LoVo (cell line): ENCODE results near the gene FOXJ1.

Source experiments
- DNase-seq: peaks from one replicate; pipeline ENCODE4 v3.0.0-alpha.2; 2016; ENCODE audit warnings: low spot score

Gene FOXJ1

DNA sequence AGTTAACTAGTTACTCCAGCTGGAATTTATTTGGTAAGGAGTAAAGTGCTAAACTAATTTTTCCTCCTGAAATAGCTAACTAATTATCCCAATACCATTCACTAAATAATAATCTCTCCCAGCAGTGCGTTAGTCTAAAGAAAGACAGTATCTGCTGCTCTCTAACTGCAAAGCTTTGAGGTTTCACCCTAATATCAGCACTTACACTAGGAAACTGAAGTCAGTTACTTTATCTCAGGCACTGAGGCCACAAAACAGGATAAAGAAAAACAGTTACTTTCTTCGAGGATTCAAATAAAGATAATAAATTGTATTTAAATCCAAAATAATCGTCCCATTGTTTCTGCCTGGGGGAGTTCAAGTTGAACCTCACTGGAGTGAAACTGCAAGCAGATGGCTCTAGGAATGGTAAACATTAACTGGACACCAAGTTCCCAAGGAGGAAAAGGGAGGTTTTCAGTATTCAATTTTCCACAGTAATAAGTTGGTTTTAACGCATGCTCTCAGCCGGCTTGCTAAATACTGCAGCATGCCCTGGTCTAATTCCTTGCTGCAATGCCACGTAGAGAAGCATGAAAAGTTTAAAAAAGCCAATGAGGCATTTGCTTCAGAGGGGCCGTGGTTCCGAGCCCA is 20.0 kb upstream of the FOXJ1 start:
- no peak for DNase-seq

DNA sequence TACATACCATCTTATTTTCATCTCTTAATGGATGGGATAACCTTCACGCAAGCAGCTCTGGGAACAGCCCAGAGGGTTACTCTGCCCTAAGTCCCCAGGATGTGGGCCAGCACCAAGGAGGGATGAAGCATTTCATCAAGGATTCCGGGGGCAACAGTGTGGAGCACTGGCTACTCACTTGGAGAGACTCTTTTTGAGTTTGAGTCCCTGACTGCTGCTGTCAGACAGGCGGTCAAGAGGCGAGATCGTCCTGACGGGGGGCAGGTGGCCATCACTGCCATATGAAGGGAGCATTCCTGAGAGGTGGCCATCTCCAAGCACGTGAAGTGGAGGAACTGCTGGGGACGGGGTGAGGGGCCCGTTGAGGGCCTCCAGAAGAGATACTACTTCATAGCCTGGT is 18.1 kb upstream of the FOXJ1 start:
- no peak for DNase-seq

DNA sequence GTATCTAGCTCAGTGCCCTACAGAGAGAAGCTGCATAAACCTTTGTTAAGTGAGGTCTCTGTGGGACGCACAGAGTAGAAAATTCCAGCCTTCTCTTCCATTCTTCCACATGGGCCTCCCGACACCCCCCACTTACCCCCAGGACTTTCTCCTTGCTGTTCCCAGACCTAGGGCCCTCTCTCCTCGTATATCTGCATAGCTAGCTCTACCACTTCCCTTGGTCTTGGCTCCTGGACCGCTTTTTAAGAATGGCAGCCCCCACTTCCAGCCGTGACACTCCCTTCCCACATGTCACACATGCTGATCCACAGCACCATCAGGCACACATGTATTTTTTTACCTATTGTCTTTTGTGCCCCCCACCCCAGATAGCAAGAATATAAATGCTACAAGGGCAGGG is 16.7 kb upstream of the FOXJ1 start:
- DNase-seq, result no peak

DNA sequence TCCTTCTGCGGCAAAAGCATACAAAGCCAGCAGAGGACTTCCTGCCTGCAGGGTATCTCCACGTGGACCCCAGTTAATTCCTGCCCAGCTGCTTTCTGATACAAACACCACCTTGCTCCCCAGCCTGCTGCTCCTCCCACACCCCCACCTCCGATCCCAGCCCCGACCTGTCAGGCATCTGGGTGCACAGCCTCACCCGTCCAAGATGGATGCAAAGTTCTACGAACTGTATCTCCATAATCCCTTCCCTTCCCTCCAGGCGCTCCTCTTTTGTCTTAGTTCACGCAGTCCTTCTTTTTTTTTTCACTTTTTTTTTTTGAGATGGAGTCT is 15.6 kb upstream of the FOXJ1 start:
- DNase-seq, result no peak

DNA sequence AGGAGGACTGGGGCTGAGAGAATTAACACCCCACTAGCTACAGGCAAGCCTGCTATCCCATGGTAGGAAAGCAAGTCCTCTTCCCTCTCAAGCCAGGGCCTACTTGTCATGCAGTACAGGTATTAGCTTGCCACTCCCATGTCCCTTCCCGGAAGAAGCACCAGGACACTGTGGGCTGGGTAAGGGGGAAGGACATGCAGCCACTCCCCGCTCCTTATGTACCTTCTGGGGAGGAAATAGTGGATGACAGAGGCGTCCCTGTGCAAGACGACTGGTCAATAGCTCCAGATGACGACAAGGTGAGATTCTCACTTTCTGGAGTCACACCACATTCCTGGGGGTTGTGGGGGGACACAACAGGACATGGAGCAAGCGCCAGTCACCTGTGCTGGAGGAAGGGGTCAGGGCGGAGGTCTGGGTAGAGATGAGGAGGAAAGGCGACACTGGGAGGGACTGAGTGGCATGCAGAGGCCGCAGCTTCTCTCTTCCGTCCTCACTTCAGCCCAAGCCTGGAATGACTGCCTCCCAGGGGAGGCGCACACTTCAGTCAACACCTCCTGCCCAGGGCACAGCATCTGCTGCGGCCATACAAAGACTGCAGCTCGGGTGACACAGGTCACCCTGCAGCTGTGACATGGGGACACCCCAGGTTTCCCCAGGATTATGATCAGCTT is 15.1 kb upstream of the FOXJ1 start:
- DNase-seq, result no peak

DNA sequence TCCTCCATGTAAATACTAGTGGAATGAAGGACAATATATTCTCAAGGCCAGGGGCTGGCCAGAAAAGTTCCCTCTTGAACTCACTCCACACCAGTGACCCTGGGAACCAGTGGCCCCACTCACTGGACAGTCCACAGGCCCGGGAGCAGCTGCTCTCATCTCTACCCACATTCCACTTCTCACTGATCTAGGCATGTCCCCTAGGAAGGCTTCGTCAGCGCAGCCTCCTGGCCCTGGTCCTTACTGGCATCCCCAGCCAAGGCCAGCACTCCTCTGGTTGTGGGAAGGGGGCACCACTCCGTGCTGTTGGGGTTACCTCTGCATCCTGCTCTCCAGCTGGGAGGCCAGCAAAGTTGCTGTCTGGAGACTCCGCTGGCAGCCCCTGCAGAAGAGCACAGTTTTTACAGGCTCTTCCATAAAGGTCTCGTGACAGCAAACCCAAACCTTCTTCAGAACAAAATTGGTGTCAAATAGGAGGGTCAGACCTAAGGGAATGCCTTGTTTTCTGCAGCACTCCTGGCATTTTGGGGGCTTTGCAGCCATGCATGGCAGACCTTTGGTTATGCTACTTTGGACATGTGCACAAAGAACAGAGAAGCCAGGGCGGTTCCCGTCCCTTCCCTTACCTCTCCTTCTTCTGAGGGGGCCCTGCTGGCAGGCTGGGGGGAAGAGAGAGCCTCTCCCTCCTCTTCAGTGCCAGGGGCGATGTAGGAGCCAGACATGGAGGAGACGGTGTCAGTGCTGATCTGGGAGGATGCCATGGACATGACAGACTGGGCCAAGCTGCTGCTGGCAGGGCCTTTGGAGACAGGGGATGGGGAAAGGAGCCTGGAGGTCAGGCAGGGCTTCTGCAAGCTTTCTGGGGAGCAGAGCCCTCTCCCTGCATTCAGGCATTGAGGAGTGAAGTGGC is 14.1 kb upstream of the FOXJ1 start:
- no peak for DNase-seq

DNA sequence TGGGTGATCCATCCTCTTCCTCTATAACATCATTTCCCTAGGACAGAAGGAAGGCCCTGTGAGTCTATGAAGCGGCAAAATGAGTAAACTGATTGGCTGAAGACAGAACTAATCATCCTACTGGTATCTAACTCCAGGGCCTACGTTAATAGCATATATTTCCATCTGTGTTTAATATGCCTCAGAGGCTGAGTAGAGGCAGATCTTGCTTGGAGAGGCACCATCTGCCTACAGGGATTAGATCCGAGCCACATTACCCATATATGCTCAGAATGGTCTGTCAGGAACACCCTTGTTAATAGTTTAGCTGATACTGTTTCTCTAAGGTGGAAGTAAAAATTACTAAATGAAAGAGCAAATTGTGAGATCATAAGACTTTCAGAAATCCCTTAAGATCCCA is 13.2 kb upstream of the FOXJ1 start:
- no peak for DNase-seq

DNA sequence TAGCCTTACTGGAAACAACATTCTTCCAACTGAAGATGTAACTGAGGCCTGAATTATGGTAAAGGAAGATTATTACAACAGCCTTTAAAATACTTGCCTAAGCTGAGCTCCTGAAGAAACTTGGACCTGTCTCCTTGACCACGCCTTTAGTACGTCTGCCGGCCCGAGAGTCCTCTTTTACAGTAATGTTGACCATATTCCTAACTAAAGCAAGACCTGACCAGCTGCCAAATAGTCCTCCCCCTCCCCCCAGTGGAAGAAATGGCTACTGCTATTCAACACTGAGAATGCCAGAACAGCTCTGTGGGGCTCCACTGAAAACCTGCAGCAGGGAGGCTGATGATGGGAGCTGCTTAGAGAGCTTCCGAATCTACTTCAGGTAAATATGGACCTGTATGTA is 12.6 kb upstream of the FOXJ1 start:
- no peak for DNase-seq

DNA sequence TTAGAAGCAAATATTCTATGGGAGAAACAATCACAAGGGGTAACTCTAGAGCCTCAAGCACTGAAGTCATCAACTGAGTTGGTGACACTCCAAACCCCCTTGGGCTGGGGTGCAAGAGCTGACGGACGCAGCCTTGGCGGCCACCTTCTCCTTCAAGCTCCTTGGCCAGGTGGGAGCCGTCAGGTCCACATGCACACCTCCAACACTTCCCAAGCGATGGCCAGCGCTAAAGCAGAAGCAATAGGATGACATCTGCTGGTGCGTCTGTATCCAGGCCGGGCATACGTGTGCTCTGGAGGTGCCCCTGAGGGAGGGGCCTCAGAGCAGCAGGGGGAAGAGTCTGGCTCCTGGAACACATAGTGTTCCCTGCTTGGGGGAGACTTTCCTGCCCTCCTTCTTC is 12.2 kb upstream of the FOXJ1 start:
- DNase-seq, result no peak

DNA sequence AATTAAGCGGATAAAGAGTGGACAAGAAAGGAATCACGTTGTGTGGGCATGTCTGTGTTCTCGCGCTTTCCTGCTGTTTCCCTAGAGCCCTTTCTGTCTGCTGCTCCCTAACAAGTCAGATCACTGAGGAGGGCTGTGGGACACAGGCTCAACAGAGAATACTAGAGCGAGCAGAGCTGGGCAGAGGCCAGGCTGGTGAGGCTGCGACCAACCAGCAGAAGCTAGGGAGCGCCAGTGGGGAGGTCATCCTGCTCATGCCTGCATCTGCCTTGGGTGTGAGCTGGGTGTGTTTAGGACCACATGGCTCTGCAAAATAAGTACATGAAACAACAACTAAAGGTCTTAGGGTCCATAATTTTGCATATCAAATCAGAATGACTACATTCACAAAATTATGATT is 11.5 kb upstream of the FOXJ1 start:
- DNase-seq, result no peak

DNA sequence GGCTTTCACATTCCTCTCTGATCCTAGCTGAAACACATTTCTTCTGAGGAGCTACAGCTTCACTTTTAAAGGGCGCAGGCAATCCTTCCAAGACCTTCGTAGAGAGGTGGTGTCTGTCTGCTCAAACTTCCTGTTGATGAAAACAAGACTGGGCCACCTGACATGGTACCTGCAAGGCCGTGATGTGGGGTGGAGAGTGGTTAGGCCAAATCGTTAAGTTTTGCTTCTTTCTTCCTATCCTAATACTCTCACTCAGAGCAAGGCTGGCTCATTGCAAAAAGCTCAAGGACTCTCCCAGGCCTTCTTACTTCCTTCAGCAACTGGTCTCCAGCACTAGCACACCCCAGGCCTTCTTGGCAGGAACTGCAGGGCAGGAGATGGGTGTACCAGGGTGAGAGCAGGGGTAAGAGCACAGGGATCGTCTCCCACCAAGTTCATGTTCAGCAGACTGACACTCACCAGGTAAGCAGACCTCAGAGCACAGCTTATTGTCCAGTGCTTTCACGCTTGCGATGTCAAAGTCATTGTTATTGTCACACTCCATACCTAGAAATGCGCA is 10.9 kb upstream of the FOXJ1 start:
- no peak for DNase-seq

DNA sequence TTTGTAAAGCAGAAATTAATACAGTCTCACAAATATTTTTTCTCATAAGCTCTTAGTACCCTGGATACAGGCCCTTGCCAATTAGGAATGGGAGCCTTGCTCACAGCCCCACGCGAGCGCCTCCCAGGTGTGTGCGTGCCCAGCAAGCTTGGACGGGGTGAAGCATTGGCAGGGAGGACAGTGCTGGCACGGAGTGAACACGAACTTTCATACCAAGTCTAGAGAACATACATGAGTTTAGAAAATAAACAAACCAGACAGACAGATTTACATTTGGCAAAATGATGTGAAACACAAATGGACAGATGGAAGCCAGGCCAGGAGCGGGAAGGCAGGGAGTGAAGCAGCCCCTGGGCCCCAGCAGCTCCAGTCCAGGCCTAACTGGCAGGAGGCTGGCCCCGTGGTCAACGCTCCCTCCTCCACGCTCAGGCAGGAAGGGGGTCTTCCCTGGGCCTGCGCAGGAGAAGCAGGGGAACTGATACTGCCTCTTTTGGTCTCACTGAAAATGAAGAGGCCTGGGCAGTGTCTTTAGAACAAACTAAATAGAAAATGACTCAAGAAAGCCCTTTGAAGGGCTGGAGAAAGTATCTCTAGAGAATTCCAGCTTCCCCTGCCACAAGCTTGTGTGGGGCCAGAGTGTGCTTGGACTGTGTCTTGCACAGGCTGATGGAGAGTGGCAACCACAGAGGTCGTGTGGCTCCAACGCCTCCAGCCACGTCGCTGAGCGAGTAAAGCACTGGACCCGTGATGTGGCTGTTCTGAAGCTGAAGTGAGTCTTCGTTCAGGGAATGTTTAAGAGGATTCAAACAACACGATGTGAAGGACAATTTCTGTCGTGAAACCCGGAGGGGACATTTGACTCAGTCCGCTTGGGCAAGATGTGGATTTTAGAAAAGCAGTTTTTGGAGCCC is 9.9 kb upstream of the FOXJ1 start:
- DNase-seq, result no peak

DNA sequence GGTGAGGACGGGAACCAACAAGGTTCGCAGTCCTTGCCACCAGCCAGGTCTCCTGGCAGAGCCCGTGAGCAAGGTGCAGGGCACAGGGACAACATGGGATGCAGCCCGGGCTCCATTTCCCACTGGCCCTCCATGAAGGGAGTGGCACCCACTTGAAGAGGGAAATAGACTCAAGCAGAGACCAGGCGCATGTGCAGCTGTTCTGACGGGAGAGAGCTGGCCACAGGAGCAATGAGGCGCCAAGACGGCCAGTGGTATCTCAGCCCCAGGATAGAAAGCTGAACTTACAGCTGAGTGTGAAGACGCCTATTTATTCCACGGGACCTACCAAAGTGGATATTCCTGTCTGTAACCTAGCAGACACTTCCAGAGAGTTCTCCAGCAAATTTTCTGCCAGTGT is 8.2 kb upstream of the FOXJ1 start:
- DNase-seq, result no peak

DNA sequence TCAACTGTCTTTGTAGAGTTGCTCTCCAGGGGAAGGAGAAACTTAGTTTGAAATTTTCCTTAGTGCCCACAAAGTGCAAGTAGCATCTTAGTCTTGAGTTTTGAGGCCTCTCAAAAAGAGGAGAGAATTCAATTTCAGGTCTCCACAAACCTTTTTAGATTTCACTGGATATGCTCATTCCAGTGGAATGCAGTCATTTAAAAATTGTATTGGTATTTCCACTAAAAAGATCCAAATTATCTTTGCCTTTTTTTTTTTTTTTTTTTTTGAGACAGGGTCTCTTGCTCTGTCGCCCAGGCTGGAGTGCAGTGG is 6.9 kb upstream of the FOXJ1 start:
- no peak for DNase-seq

DNA sequence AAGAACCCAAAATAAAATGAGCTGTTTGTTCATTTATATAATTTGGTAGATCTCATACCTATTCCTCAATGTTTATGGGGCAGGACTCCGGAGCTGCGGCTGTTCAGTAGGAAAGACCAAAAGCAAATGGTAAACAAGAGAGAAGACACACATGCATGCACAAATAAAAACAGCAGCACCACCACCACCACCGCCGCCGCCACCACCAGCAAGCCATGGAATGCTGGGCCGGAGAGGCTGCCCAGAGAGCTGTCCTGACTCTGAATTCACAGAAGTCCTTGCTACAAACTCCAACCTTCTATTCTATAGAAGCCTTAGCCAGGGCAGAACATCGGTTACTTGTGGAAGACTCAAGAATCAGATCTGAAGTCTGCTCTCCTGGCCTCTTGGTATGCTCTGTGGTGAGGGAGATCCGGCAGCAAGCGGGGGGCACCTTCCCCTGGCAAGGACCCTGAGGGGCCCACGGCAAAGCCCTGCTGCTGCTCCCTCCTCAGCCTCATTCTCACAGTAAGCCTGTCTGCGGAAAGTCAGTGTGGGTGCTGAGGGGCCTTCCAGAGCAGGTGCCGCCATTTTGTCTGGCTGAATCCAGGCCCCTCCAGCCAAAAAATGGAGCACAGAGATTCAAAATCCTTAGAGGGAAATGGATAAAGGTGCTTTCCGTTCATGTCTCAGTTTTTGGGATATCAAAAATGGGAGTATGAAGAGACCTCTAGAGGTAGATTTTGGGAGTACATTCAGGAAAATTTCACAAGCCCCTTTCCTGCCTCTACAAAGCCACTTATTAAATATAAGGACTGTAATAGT is 6.4 kb upstream of the FOXJ1 start:
- no peak for DNase-seq

DNA sequence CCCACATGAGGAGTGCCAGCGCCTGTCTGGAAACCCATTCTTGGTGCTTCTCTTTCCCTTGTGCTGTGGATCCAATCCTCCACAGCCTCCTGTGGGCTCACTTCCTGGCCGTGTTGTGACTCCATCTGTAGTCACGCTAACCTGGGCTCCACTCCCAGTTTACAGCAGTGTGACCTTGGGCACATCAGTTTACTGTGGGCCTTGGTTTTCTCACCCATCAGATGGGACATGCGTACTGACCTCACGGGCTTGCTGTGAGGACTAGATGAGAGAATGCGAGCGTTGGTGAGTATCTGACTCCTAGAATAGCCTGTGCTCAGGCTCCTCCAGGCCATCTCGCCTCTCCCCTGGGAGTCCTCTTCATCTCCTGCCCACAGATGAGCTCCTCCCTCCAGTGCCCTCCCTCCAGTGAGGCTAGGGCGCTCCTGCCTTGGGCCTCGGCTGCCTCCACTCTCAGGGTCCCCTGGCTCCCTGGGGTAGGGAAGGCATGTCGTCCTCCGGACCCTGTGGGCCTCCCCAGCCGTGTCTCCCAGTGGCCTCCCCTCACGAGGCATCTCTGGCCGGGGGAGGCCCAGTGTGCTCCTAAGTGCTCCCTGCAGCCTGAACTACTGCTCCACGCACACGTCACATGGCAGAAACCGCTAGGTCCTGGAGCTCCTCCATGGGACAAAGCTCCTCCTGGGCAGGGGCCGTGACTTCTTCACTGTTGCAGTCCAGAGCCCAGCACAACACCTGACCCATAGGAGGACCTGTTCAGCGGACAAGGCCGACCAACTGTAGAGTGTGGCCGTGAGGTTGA is 5.2 kb upstream of the FOXJ1 start:
- DNase-seq, result no peak

DNA sequence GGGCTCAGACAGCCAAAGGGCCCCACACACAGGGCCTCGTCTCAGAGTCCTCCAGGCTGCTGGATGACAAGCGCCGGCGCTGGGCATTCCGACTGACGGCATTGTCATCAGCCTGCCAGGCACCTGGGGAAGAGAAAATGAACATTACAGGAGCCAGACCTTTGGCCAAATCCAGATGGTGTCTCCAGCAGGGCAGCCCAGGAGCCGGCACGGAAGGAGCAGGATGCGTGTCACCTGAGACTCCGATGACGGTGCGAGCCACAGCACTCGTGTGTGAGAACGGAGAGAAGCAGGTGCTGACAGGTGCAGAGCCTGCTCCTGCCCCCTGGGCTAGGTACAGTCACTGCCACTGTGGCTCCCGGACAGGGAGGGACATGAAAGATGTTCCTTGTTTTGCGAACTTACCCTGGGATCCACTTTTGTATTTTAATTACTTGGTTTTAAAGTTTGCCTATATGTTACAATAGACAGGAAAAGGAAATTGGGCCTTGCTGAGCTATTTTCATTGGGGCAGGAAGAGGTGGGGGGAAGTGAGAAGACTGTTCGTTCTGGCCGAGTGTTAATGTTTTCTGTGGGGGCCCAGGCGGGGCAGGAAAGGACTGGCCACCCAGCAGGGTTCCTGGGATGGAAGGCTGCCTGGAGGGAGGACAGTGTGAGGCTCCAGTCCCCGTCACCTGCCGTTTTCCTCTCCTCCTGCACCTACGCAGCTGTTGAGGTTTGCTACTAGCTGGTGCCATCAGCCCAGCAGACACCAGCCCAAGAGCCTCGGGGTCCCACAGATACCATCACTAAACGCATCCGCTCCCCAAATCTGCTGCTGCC is 4.4 kb upstream of the FOXJ1 start:
- DNase-seq, result no peak

DNA sequence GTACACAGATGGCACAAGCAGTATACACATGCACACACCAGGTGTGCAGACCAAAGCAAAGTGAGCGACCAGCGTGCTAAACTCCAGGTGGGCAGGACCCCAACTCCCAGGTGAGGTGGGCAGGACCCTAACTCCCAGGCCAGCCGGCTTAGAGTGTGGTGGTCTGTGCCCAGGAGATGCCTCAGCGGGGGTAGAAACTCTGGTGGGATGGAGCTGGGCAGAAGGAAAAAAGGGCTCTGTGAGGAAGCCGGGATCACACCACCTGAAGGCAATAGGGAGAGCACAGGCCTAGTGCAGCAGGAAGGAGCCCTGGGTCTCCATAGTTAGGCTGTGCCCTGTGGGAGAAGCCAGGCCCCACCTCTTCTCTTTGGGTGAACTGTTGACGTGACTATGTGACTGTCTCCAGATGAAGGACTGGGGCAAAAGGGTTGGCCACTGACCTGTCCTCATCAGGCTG is 1.6 kb upstream of the FOXJ1 start:
- no peak for DNase-seq

DNA sequence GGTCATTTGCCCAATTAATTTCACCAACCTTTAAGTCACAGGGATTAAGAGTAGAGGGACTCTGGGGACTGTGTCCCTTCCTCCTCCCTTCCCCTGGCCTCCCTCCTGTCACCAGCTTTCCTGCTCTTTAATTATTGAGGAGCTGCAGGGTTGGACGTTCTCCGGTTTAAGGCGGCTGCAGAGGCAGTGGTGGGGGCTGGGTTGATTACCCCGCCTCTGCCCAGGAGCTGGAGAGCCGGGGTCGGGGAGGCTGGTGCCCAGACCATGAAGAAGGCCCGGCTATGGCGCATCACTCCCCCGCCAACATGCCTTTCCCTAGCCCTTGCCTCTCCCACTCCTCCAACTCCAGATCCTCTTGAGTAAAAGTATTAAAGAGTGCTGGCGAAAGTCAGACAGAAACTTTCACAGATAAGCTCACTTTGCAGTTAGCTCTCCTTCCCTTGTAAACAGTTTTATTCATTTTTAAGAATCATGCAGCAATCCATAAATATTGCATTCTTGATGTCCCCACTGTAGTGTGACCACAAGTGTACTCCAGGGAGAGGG is 1.1 kb upstream of the FOXJ1 start:
- DNase-seq, result no peak
